Ascending aorta (tissue), 2 donors: ENCODE measurements around the gene CPPED1. TPM values are rescaled to one million over a fixed set of nuclear protein-coding genes. Genes with fewer than 3 reads are reported as not detected.

Experiments used
- DNase-seq, 2 donors: peaks; one replicate each; pipeline ENCODE4 v3.0.0-alpha.2; 2019; ENCODE audit warnings: low spot score in 2 of 2
- H3K27ac ChIP-seq, 2 donors: fragments of 200-600 bp; sonication (generic); one replicate each; pipeline ENCODE4 v1.5.1; 2016 to 2017; ENCODE audit warnings: mild to moderate bottlenecking in 1 of 2
- H3K27me3 ChIP-seq: fragments of 200-600 bp; sonication (generic); one replicate; pipeline ENCODE4 v1.5.1; 2017
- H3K36me3 ChIP-seq, 2 donors: fragments of 200-600 bp; sonication (generic); one replicate each; pipeline ENCODE4 v1.5.1; 2016
- H3K4me1 ChIP-seq, 2 donors: fragments of 200-600 bp; sonication (generic); one replicate each; pipeline ENCODE4 v1.5.1; 2016 to 2017; ENCODE audit warnings: mild to moderate bottlenecking in 1 of 2
- H3K4me3 ChIP-seq, 2 donors: fragments of 200-600 bp; sonication (generic); one replicate each; pipeline ENCODE4 v1.5.1; 2016 to 2017; ENCODE audit warnings: mild to moderate bottlenecking in 1 of 2
- H3K9me3 ChIP-seq, 2 donors: fragments of 200-600 bp; sonication (generic); one replicate each; pipeline ENCODE4 v1.5.1; 2016
- intact Hi-C: fragments of 100-400 bp; cut with DNase I; formaldehyde crosslinking; loops from one replicate; pipeline ENCODE4 v1.15.1; 2023
- total RNA-seq: library from RNA; depleted of rRNA; stranded (reverse); fragments of >200 nt; gene quantifications from one replicate; pipeline ENCODE4 v1.1.0, GENCODE V29; 2016
- TF ChIP-seq, protein P1 (sequence below), 3 experiments: fragments of 200-600 bp in 2 of 3; fragments of 450-650 bp in 1 of 3; sonication (generic) in 2 of 3; IDR thresholded peaks; one replicate each; pipeline ENCODE4 v1.5.1; 2016 to 2019; ENCODE audit warnings: antibody characterized with exemption in 3 of 3, mild to moderate bottlenecking in 1 of 3, moderate library complexity in 1 of 3

CPPED1 gene
- total RNA-seq, 1 donor from 2014 or later = 13.3 TPM

GRCh38 chr16:12614662-12615278 is 188.9 kb downstream of the CPPED1 start:
- DNase-seq = no peak
- no peaks in the 10 kb centered on the region for H3K4me1 ChIP-seq
- no peaks in the 10 kb centered on the region for H3K9me3 ChIP-seq
- no peaks in the 10 kb centered on the region for H3K36me3 ChIP-seq
- H3K4me3 ChIP-seq = no peak overlapping the region
- TF ChIP-seq, protein P1, sequence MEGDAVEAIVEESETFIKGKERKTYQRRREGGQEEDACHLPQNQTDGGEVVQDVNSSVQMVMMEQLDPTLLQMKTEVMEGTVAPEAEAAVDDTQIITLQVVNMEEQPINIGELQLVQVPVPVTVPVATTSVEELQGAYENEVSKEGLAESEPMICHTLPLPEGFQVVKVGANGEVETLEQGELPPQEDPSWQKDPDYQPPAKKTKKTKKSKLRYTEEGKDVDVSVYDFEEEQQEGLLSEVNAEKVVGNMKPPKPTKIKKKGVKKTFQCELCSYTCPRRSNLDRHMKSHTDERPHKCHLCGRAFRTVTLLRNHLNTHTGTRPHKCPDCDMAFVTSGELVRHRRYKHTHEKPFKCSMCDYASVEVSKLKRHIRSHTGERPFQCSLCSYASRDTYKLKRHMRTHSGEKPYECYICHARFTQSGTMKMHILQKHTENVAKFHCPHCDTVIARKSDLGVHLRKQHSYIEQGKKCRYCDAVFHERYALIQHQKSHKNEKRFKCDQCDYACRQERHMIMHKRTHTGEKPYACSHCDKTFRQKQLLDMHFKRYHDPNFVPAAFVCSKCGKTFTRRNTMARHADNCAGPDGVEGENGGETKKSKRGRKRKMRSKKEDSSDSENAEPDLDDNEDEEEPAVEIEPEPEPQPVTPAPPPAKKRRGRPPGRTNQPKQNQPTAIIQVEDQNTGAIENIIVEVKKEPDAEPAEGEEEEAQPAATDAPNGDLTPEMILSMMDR (IDR thresholded peaks at IDR 0.05) = no peak
- H3K27me3 ChIP-seq = no peaks in the 10 kb centered on the region
- no peak overlapping the region for H3K27ac ChIP-seq
- intact Hi-C loops = no loop called here

DNA sequence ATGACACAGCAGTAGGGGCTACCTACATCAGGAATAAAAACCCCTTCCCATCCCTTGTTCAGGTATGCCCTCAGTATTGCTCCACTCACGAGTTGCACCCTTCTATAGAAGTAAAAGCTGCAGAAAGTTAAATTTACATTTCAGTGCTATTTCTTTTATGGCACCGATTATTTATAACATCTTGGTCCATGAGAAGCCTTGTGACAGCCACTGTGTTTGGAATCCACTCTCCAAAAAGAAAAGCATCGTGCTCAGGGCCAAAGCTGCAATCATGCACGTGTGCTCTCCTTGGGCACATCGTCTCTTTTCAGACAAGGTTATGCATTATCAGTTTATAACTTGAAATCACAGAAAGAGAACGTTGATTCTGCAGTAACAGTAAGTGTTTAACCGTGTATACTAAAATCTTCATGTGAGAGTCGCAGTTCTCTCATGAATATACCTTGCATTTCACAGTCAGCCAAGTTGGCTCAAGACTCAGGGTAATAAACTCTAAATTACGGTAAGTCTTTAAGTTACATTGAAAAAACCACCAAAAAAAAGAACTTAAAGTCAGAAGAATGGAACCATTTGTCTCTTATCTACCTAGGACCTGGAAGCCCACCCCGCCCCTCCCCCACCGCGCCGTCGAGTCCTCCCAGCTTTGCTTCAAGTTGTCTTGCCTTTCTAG is 189.6 kb downstream of the CPPED1 start:
- intact Hi-C loops = no loop called here
- Histone ChIP-seq H3K4me3 (no peak overlapping the region), H3K9me3 (peaks cover 0 to 2% of the 10 kb centered on the region in 2 donors), H3K4me1 (no peaks in the 10 kb centered on the region), H3K27me3 (no peaks in the 10 kb centered on the region), H3K36me3 (no peaks in the 10 kb centered on the region), H3K27ac (no peak overlapping the region)
- no peak for DNase-seq
- TF ChIP-seq, protein P1 (IDR thresholded peaks at IDR 0.05) = no peak

DNA sequence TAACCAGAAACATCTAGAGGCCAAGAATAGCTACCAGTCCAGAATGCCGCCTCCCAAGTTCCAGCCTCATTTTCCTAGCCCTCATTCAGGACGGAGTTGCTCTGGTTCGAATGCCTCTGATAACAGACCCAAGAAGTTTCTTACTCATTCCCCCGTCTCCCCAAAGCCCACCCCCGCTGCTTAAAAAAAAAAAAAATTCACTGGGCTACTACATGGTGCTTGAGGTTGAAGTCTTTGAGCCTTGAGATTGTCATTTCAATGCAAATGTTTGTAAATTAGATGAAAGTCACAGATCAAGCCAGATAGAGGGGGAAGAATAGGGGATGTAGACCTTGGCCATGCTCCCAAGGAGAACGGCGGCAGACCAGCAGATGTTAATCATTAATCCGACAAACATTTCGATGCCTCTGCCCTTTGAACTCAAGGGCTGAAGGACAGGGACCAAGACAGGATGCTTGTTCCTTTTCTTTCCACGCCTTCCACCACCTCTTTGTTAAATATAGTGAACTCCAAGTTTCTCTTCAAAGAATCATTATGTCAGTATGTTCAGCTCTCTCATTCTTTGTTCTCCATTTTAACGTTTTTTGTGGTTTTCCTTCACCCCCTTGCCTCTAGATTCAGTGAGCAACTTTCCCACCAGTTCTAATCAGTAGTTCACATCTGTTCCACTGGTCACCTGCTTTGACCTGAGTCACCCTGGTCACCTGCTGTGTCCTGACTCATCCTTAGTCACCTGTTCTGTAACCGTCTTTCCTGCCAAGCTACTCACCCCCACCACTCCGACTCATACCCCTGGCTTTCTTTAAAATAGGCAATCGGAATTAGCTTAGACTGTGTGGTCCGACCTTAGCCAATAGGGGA is 190.3 kb downstream of the CPPED1 start:
- no peak overlapping the region for H3K27ac ChIP-seq
- no peaks in the 10 kb centered on the region for H3K36me3 ChIP-seq
- intact Hi-C loops = no loop called here
- no peaks in the 10 kb centered on the region for H3K27me3 ChIP-seq
- H3K4me1 ChIP-seq = no peaks in the 10 kb centered on the region
- H3K4me3 ChIP-seq = no peak overlapping the region
- no peak for DNase-seq
- TF ChIP-seq, protein P1 (IDR thresholded peaks at IDR 0.05) = no peak
- peaks cover 0 to 7% of the 10 kb centered on the region in 2 donors for H3K9me3 ChIP-seq

GRCh38 chr16:12612598-12613101 is 191.0 kb downstream of the CPPED1 start:
- no peak overlapping the region for H3K4me3 ChIP-seq
- no peaks in the 10 kb centered on the region for H3K27me3 ChIP-seq
- TF ChIP-seq, protein P1 (IDR thresholded peaks at IDR 0.05) = no peak
- intact Hi-C loops = no loop called here
- H3K9me3 ChIP-seq = peaks cover 0 to 7% of the 10 kb centered on the region in 2 donors
- H3K36me3 ChIP-seq = no peaks in the 10 kb centered on the region
- no peak overlapping the region for H3K27ac ChIP-seq
- DNase-seq = no peak
- no peaks in the 10 kb centered on the region for H3K4me1 ChIP-seq

DNA sequence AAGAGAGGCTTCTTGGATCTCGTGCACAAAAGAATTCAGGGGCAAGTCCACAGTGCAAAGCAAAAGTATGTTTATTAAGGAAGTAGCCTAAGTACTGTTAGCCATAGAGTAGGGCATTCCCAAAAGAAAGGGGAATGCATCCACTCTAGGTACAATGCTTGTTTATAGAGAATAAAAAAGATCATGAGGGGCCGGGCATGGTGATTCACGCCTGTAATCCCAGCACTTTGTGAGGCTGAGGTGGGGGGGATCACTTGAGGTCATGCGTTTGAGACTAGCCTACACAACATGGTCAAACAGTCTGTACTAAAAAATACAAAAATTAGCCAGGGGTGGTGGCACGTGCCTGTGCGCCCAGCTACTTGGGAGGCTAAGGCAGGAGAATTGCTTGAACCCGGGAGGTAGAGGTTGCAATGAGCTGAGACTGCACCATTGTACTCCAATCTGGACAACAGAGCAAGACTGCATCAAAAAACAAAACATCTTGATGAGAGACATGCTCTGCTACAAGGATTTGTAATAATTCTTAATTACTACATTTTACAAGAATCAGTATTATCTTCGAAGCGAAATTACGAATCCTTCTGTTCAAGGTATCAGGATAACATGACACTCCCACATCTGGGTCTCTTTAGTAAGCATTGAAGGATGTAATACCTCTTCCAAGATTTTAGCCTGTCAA is 191.6 kb downstream of the CPPED1 start:
- TF ChIP-seq, protein P1 (IDR thresholded peaks at IDR 0.05) = no peak

More for the DNA sequence above, 191.6 kb downstream of the CPPED1 start:
- DNase-seq = no peak
- Histone ChIP-seq H3K27ac (no peak overlapping the region), H3K27me3 (no peaks in the 10 kb centered on the region), H3K36me3 (no peaks in the 10 kb centered on the region), H3K4me3 (no peak overlapping the region), H3K9me3 (peaks cover 0 to 7% of the 10 kb centered on the region in 2 donors), H3K4me1 (no peaks in the 10 kb centered on the region)
- intact Hi-C loops = no loop called here
